Measurements from ENCODE around the gene SLC4A9. TPM values are rescaled to one million over a fixed set of nuclear protein-coding genes. Genes with fewer than 3 reads are reported as not detected.

SLC4A9 gene
- total RNA-seq, 6 donors from 2014 or later: 0.15 to 0.23 (median 0.17) TPM; not detected in 3

- Histone ChIP-seq H3K4me3 (no peak overlapping the region), H3K36me3 (no peaks in the 10 kb centered on the region), H3K4me1 (peaks cover 4 to 7% (median 5%) of the 10 kb centered on the region in 4 donors), H3K27ac (no peak overlapping the region), H3K27me3 (no peaks in the 10 kb centered on the region), H3K9me3 (no peaks in the 10 kb centered on the region)
- WGBS, 2 donors: 95 to 96% methylated on average over 4 of the region's 4 CpGs
- DNase-seq (no peak), ATAC-seq (ENCODE audit: low FRiP score in 2 of 2) (no peak)
- TF ChIP-seq POLR2AphosphoS5 (IDR thresholded peaks at IDR 0.05) (no peak), POLR2A (IDR thresholded peaks at IDR 0.05) (no peak), EP300 (IDR thresholded peaks at IDR 0.05) (no peak), CTCF (IDR thresholded peaks at IDR 0.05) (no peak)
Observed at GRCh38 chr5:140365941-140366340, 5.9 kb downstream of the SLC4A9 start.

GRCh38 chr5:140366589-140367255 lies 6.7 kb downstream of the SLC4A9 start:
- Histone ChIP-seq H3K4me1 (peaks cover 4 to 7% (median 5%) of the 10 kb centered on the region in 4 donors), H3K27me3 (no peaks in the 10 kb centered on the region), H3K27ac (no peak overlapping the region), H3K36me3 (no peaks in the 10 kb centered on the region), H3K9me3 (no peaks in the 10 kb centered on the region), H3K4me3 (no peak overlapping the region)
- no peak for TF ChIP-seq CTCF (IDR thresholded peaks at IDR 0.05)
- TF ChIP-seq EP300 (IDR thresholded peaks at IDR 0.05): no peak
- no peak for TF ChIP-seq POLR2AphosphoS5 (IDR thresholded peaks at IDR 0.05)
- TF ChIP-seq POLR2A (IDR thresholded peaks at IDR 0.05): no peak
- DNase-seq (no peak), ATAC-seq (ENCODE audit: low FRiP score in 2 of 2) (no peak)
- WGBS, 2 donors: 75 to 89% methylated on average over 5 to 7 of the region's 7 CpGs

GRCh38 chr5:140367256-140368013 lies 7.4 kb downstream of the SLC4A9 start:
- Histone ChIP-seq H3K36me3 (no peaks in the 10 kb centered on the region), H3K9me3 (no peaks in the 10 kb centered on the region), H3K4me3 (no peak overlapping the region), H3K27ac (no peak overlapping the region), H3K27me3 (no peaks in the 10 kb centered on the region), H3K4me1 (peaks cover 4 to 7% (median 5%) of the 10 kb centered on the region in 4 donors)
- DNase-seq (no peak), ATAC-seq (ENCODE audit: low FRiP score in 2 of 2) (no peak)
- TF ChIP-seq CTCF (IDR thresholded peaks at IDR 0.05): no peak
- TF ChIP-seq EP300 (IDR thresholded peaks at IDR 0.05): no peak
- TF ChIP-seq POLR2AphosphoS5 (IDR thresholded peaks at IDR 0.05): no peak
- no peak for TF ChIP-seq POLR2A (IDR thresholded peaks at IDR 0.05)
- 84 to 89% methylated on average over 5 to 8 of the region's 8 CpGs for WGBS, 2 donors

- Histone ChIP-seq H3K27ac (no peak overlapping the region), H3K9me3 (no peaks in the 10 kb centered on the region), H3K27me3 (no peaks in the 10 kb centered on the region), H3K36me3 (no peaks in the 10 kb centered on the region), H3K4me1 (peaks cover 9 to 15% (median 11%) of the 10 kb centered on the region in 4 donors), H3K4me3 (no peak overlapping the region)
- WGBS, 2 donors: 90 to 93% methylated on average over 2 to 3 of the region's 3 CpGs
- TF ChIP-seq POLR2A (IDR thresholded peaks at IDR 0.05): no peak
- TF ChIP-seq CTCF (IDR thresholded peaks at IDR 0.05): no peak
- TF ChIP-seq POLR2AphosphoS5 (IDR thresholded peaks at IDR 0.05): no peak
- no peak for TF ChIP-seq EP300 (IDR thresholded peaks at IDR 0.05)
- DNase-seq (no peak), ATAC-seq (ENCODE audit: low FRiP score in 2 of 2) (no peak)
Observed at GRCh38 chr5:140371356-140372151, 11.6 kb downstream of the SLC4A9 start.
